DMS53 treated with DMSO at 0.1 percent for 48 hours (cell line): ENCODE data around the gene DDX20.

Experiments
- DNase-seq: peaks from one replicate; lab custom pipeline; 2025; ENCODE audit not compliant: unreplicated experiment; lab: John Stamatoyannopoulos, UW

The DDX20 gene

GRCh38 chr1:111755331-111756123 is at the start of gene DDX20:
TSS of gene DDX20 (plus strand) at chr1:111755901. CDS start at chr1:111755925, 24 bp downstream.
- DNase-seq = peak; percentile 88

GRCh38 chr1:111706921-111707320 is 48.8 kb upstream of the DDX20 start:
- no peak for DNase-seq

GRCh38 chr1:111707906-111708305 is 47.8 kb upstream of the DDX20 start:
- DNase-seq = no peak

GRCh38 chr1:111709986-111710385 is 45.7 kb upstream of the DDX20 start:
- DNase-seq = no peak

- DNase-seq = no peak
Measured at GRCh38 chr1:111716333-111716732, 39.4 kb upstream of the DDX20 start.

- no peak for DNase-seq
Measured at GRCh38 chr1:111717450-111717849, 38.3 kb upstream of the DDX20 start.

GRCh38 chr1:111719135-111719534 is 36.6 kb upstream of the DDX20 start:
- DNase-seq = no peak

- no peak for DNase-seq
Measured at GRCh38 chr1:111719674-111720132, 36.0 kb upstream of the DDX20 start.

GRCh38 chr1:111720274-111720976 is 35.3 kb upstream of the DDX20 start:
- no peak for DNase-seq

GRCh38 chr1:111720977-111721786 is 34.5 kb upstream of the DDX20 start:
- DNase-seq = no peak

GRCh38 chr1:111723091-111723806 is 32.5 kb upstream of the DDX20 start:
- no peak for DNase-seq

- DNase-seq = no peak
Measured at GRCh38 chr1:111723871-111724270, 31.8 kb upstream of the DDX20 start.

GRCh38 chr1:111725192-111725591 is 30.5 kb upstream of the DDX20 start:
- DNase-seq = no peak

GRCh38 chr1:111727056-111727455 is 28.6 kb upstream of the DDX20 start:
- DNase-seq = no peak

- DNase-seq = no peak
Measured at GRCh38 chr1:111729271-111729921, 26.3 kb upstream of the DDX20 start.

GRCh38 chr1:111729946-111730681 is 25.6 kb upstream of the DDX20 start:
- no peak for DNase-seq

- DNase-seq = no peak
Measured at GRCh38 chr1:111730706-111731105, 25.0 kb upstream of the DDX20 start.

GRCh38 chr1:111731956-111732355 is 23.7 kb upstream of the DDX20 start:
- DNase-seq = no peak

- no peak for DNase-seq
Measured at GRCh38 chr1:111732718-111733117, 23.0 kb upstream of the DDX20 start.
